ENCODE results near the gene RFNG.

- TF ChIP-seq EP300 (IDR thresholded peaks at IDR 0.05; ENCODE audit: low read depth) = no peak
- TF ChIP-seq, protein P1, sequence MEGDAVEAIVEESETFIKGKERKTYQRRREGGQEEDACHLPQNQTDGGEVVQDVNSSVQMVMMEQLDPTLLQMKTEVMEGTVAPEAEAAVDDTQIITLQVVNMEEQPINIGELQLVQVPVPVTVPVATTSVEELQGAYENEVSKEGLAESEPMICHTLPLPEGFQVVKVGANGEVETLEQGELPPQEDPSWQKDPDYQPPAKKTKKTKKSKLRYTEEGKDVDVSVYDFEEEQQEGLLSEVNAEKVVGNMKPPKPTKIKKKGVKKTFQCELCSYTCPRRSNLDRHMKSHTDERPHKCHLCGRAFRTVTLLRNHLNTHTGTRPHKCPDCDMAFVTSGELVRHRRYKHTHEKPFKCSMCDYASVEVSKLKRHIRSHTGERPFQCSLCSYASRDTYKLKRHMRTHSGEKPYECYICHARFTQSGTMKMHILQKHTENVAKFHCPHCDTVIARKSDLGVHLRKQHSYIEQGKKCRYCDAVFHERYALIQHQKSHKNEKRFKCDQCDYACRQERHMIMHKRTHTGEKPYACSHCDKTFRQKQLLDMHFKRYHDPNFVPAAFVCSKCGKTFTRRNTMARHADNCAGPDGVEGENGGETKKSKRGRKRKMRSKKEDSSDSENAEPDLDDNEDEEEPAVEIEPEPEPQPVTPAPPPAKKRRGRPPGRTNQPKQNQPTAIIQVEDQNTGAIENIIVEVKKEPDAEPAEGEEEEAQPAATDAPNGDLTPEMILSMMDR (IDR thresholded peaks at IDR 0.05) = no peak
- TF ChIP-seq POLR2A (IDR thresholded peaks at IDR 0.05) = no peak
Measured at GRCh38 chr17:81999587-81999975, 52.0 kb downstream of the RFNG start.

Data from transverse colon (tissue), 3 donors.